ENCODE measurements around the gene ORC6.

DNA sequence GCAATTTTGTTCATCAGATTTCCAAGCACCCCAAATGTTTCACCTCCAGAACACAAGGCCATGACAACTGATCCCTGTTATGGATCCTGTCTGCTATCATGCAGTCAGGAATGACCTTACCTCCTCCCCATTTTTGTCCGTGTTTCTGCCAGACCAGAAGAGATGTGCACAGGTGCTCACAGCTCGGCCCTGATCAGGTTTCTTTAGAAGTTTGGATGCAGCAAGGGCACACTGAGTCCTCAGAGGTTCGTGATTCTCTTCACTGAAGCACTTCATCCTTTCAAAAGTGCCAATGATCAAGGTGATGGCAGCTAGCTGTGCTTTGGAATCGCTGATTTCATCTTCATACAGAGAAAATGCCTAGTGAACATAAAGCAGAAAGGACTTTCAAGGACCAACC is 27.3 kb upstream of the ORC6 start:
- TF ChIP-seq, protein P1, sequence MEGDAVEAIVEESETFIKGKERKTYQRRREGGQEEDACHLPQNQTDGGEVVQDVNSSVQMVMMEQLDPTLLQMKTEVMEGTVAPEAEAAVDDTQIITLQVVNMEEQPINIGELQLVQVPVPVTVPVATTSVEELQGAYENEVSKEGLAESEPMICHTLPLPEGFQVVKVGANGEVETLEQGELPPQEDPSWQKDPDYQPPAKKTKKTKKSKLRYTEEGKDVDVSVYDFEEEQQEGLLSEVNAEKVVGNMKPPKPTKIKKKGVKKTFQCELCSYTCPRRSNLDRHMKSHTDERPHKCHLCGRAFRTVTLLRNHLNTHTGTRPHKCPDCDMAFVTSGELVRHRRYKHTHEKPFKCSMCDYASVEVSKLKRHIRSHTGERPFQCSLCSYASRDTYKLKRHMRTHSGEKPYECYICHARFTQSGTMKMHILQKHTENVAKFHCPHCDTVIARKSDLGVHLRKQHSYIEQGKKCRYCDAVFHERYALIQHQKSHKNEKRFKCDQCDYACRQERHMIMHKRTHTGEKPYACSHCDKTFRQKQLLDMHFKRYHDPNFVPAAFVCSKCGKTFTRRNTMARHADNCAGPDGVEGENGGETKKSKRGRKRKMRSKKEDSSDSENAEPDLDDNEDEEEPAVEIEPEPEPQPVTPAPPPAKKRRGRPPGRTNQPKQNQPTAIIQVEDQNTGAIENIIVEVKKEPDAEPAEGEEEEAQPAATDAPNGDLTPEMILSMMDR (IDR thresholded peaks at IDR 0.05), result no peak
- no peak for TF ChIP-seq POLR2A (IDR thresholded peaks at IDR 0.05)

Data from esophagus squamous epithelium (tissue), 4 donors.